Measurements from ENCODE around the gene ODAD4.

ODAD4 gene

GRCh38 chr17:41975099-41976083, 45.0 kb downstream of the ODAD4 start:
- TF ChIP-seq CTCF (IDR thresholded peaks at IDR 0.05; ENCODE audit: low read depth, low read length) (no peak), POLR2A (IDR thresholded peaks at IDR 0.05; ENCODE audit: extremely low read depth, insufficient read length) (no peak), MYC (IDR thresholded peaks at IDR 0.05; ENCODE audit: low read depth, low read length) (no peak)
- DNase-seq (ENCODE audit: low read depth): no peak
- no peak overlapping the region for H3K4me3 ChIP-seq (ENCODE audit: low read depth, low read length)

- no peak for TF ChIP-seq CTCF (IDR thresholded peaks at IDR 0.05; ENCODE audit: low read depth, low read length)
- no peak for TF ChIP-seq MYC (IDR thresholded peaks at IDR 0.05; ENCODE audit: low read depth, low read length)
- no peak for TF ChIP-seq POLR2A (IDR thresholded peaks at IDR 0.05; ENCODE audit: extremely low read depth, insufficient read length)
- TF ChIP-seq MAX (IDR thresholded peaks at IDR 0.05; ENCODE audit: low read depth, low read length): no peak
- DNase-seq (ENCODE audit: low read depth): no peak
- H3K4me3 ChIP-seq (ENCODE audit: low read depth, low read length): no peak overlapping the region
Measured at GRCh38 chr17:41976142-41976768, 45.8 kb downstream of the ODAD4 start.

GRCh38 chr17:41977991-41978390, 47.6 kb downstream of the ODAD4 start:
- DNase-seq (ENCODE audit: low read depth): no peak
- no peak overlapping the region for H3K4me3 ChIP-seq (ENCODE audit: low read depth, low read length)
- TF ChIP-seq POLR2A (IDR thresholded peaks at IDR 0.05; ENCODE audit: extremely low read depth, insufficient read length): no peak
- no peak for TF ChIP-seq MYC (IDR thresholded peaks at IDR 0.05; ENCODE audit: low read depth, low read length)
- TF ChIP-seq CTCF (IDR thresholded peaks at IDR 0.05; ENCODE audit: low read depth, low read length): no peak
- TF ChIP-seq MAX (IDR thresholded peaks at IDR 0.05; ENCODE audit: low read depth, low read length): no peak

GRCh38 chr17:41982026-41982760, 51.8 kb downstream of the ODAD4 start:
- DNase-seq (ENCODE audit: low read depth): no peak
- no peak overlapping the region for H3K4me3 ChIP-seq (ENCODE audit: low read depth, low read length)
- TF ChIP-seq MYC (IDR thresholded peaks at IDR 0.05; ENCODE audit: low read depth, low read length): no peak
- no peak for TF ChIP-seq POLR2A (IDR thresholded peaks at IDR 0.05; ENCODE audit: extremely low read depth, insufficient read length)
- TF ChIP-seq MAX (IDR thresholded peaks at IDR 0.05; ENCODE audit: low read depth, low read length): no peak
- no peak for TF ChIP-seq CTCF (IDR thresholded peaks at IDR 0.05; ENCODE audit: low read depth, low read length)

- no peak overlapping the region for H3K4me3 ChIP-seq (ENCODE audit: low read depth, low read length)
- DNase-seq (ENCODE audit: low read depth): no peak
- TF ChIP-seq MAX (IDR thresholded peaks at IDR 0.05; ENCODE audit: low read depth, low read length) (no peak), POLR2A (IDR thresholded peaks at IDR 0.05; ENCODE audit: extremely low read depth, insufficient read length) (no peak), MYC (IDR thresholded peaks at IDR 0.05; ENCODE audit: low read depth, low read length) (no peak), CTCF (IDR thresholded peaks at IDR 0.05; ENCODE audit: low read depth, low read length) (no peak)
Measured at GRCh38 chr17:41984454-41984853, 54.0 kb downstream of the ODAD4 start.

All from NB4 (cell line).